Right renal cortex interstitium (tissue), 3 donors: ENCODE data around the gene ITGB3. TPM values are rescaled to one million over a fixed set of nuclear protein-coding genes. Genes with fewer than 3 reads are reported as not detected.
"Not testable (repeated sequence)": the region's sequence is repeated elsewhere in the genome, so short reads cannot be mapped to it uniquely, and the experiment has no call there.

Experiments
- DNase-seq, 3 donors: peaks; one replicate each; pipeline ENCODE4 v3.0.0-alpha.2; 2013; ENCODE audit warnings: low read depth in 3 of 3, low spot score in 2 of 3
- polyA plus RNA-seq, 3 donors: library from polyadenylated mRNA; unstranded; fragments of 120-200 nt; gene quantifications; one replicate each; pipeline ENCODE4 v1.2.1, GENCODE V29; 2013; ENCODE audit not compliant: insufficient read length in 3 of 3

Gene ITGB3
- polyA plus RNA-seq, 3 donors: 19.0 to 20.8 (median 20.7) TPM

DNA sequence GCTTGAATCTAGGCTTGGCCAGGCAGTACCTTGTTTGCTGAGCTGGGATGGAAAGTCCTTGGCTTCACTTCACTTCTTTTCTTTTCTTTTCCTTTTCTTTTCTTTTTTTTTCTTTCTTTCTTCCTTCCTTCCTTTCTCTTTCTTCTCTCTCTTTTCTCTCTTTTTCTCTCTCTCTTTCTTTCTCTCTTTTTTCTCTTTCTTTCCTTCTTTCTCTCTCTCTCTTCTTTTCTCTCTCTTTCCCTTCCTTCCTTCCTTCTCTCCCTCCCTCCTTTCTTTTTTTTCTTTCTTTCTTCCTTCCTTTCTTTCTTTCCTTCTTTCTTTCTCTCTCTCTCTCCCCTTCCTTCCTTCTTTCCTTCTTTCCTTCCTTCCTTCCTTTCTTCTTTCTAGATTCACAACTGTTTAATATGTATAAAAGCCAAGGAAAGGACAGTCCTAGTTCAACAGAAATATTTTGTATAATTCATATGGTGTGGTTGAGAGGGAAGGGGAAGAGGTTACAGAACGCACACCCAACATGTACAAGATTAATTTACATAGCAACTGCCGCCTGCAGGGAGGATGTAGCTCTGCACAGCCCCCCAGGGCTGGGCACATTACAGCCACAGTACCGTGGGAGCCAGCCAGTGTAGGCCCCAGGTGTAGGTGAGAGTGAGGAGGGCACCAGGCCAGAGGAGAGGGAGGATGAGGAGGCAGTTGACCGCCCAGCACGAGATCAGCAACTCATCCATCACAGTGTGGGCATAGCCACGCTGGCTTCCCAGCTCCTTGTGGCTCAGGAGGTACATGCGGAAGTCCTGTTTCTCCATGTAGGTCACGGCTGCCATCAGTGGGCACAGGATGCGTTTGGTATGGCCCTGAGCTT, 9.7 kb upstream of the ITGB3 start:
- no peak for DNase-seq

GRCh38 chr17:47244697-47245096, 8.9 kb upstream of the ITGB3 start:
- no peak for DNase-seq

DNA sequence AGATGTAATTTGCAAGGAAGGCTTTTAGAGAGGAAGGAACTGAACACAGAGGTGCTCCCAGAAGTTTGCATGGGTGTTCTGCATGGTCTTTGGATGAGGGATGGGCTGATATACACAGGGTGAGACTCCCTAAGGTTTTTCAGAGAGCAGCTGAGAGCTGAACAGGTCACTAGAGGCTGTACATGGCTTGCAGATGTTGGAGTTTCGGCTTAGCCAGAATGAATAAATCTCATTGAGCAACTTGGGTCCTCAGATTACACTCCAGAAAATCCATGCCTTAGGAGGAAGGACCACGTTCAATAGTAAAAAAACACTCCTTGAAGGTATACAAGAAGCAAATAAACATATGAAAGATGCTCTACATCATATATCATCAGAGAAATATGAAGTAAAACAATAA, 7.5 kb upstream of the ITGB3 start:
- DNase-seq: no peak

GRCh38 chr17:47250855-47251254, 2.8 kb upstream of the ITGB3 start:
- no peak for DNase-seq

- DNase-seq: no peak
Observed at GRCh38 chr17:47251421-47251940, 2.1 kb upstream of the ITGB3 start.

- DNase-seq: no peak
Observed at GRCh38 chr17:47252209-47252608, 1.4 kb upstream of the ITGB3 start.

DNA sequence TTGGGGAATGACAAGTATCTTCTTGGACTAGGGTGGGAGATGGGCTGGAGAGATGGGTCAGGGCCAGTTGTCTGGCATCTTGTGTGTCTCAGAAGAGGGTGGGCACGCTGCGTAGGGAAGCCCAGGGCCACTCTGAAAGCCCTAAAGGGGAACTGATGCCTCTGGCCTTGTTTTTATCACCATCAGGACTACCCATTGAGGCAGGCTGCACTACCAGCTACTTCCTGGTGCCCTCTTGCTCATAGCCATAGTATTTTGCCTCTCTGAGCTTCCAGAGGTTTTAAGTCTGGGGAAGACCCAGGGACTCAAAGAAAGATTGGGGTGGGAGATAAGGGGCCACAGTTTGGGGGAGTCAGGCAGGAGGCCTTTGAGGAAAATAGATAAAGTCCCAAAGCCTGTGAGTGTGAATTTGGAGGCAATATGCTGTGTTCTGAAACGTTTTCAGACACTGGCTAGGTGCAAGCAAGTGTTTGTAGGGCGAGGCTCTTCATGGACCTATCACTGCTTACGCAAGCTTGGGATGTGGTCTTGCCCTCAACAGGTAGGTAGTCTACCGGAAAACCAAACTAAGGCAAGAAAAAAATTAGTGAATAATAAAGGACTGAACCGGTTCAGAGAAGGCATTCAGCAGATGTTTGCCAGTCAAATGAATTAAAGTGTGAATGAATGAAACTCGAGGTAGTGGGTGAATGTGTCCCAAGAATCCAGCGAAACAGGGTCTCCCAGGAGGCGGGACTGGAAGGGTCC, 688 bp upstream of the ITGB3 start:
- no peak for DNase-seq

GRCh38 chr17:47254403-47254943, 846 bp downstream of the ITGB3 start:
- no peak for DNase-seq

DNA sequence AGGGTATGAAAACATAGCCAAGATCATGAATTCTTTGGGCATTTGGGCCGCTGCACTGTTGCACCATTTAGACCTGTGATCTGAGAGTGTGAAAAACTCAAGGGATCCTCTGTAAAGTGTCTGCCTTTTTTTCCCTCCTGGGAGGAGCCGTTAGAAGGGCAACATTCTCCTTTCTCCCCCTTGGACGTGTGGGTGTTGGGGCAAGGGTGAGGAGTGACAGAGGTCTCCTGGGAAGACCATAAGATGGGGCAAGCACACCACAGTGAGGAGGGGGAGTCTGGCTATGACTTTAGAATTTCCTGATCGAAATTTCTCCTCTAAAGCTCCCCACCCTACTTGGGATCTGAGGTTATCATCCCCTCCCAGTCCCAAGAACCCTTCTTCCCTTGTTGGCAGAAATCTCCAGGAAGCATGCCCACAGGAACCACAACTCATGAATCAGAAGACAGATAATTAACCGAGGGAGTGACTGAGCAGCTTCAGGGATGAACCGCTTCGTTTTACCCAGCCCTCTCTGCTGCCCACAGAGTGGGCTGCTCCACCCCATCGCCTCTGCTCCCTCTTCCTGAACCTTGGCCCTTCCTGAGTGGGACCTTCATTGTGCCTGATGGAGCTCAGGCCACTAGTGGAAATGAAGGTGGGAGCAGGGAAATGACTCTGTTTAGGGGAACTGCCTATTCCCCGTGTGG, 4.2 kb downstream of the ITGB3 start:
- no peak for DNase-seq

DNA sequence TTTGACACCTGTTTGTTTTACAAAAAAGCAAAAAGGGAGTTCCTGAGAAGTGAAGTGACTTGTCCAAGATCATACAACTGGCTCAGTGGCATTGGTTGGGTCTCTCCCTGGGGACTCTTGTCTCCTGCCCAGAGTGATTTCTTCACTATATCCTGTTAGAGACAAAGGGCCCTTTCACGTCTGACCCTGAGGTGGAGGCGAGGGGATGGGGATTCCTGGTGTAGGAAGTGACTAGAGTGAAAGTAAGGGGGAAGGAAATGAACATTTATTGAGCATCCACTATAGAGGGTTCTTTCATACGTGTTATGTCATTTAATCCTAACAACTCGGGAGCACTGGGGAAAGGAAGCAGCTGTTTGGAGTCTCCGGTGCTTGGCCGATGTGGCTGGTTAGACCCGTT, 9.0 kb downstream of the ITGB3 start:
- no peak for DNase-seq

DNA sequence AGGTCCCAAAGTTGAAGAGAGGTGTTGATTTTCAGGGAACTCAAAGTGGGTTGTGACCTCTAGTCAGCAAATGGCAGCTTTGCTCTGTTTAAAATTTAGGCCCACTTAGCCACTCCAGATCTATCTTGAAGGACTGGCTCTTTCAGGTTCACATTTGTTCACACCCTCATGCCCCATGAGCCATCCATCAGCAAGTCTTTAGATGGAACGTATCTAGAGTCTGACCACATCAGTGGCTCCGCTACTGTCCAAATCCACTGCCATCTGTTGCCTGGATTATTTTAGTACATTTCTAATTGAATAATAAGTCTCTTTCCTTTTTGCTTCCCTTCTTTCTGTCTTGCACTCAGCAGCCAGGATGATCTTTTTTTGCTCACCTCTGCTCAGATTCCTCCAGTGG, 10.5 kb downstream of the ITGB3 start:
- DNase-seq: no peak

DNA sequence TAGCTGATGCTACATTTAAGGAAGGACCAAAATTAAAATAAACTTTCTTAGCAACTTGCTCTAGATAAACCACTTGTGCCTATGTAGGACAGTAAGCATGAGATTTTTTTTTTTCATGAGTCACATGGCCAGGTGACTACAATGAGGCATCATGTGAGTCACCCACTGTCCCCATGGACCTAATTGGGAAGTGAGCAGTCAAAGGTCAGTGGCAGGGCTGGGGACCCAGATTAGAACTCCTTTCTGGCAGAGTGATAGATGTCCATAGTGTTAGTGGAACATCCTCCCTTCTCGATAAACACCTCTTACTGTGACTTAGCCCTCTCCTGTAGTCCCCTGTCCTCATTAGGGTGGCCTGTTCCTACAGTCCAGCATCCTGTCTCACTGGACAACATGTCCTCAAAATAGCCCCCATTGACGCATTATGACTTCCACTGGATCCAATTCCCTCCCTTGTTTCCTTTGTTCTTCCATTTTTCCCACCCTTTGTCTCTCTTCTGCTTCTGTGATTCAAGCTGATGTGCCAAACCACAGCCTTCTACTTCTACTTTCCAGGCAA, 12.4 kb downstream of the ITGB3 start:
- no peak for DNase-seq

DNA sequence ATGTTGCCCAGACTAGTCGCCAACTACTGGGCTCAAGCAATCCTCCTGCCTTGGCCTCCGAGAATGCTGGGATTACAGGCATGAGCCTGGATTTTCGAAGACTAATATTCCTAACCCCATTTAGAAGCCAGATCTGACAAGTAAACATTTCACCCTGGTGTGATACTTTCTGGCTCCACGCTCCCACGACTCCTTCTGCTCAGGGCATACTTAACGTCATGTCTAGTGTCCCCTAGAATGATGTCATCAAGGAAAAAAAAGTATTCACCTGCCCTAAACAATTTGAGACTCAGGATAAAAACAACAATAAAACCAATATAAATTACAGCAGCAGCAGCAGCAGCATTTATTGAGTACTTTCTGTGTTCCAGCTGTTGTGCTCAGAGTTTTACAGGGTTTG, 13.2 kb downstream of the ITGB3 start:
- no peak for DNase-seq

- DNase-seq: no peak
Observed at GRCh38 chr17:47267354-47267828, 13.8 kb downstream of the ITGB3 start.

- not testable (repeated sequence) for DNase-seq
Observed at GRCh38 chr17:47268964-47269363, 15.3 kb downstream of the ITGB3 start.

DNA sequence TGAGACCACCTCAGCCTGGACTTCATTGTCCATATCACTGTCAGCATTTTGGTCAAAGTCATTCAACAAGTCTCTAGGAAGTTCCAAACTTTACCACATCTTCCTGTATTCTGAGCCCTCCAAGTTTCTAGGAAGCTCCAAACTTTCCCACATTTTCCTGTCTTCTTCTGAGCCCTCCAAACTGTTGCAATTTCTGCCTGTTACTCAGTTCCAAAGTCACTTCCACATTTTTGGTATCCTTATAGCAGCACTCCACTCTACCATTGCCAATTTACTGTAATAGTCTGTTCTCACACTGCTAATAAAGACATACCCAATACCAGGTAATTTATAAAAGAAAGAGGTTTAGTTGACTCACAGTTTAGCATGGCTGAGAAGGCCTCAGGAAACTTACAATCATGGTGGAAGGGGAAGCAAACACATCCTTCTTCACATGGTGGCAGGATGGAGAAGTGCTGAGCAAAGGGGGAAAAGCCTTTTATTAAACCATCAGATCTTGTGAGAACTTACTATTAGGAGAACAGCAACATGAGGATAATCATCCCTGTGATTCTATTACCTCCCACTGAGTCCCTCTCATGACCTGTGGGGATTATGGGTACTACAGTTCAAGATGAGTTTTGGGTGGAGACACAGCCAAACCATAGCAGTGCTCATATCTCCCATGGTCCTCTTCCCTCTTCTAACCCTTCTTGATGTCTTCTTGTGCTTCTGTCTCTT, 16.1 kb downstream of the ITGB3 start:
- DNase-seq: not testable (repeated sequence)

DNA sequence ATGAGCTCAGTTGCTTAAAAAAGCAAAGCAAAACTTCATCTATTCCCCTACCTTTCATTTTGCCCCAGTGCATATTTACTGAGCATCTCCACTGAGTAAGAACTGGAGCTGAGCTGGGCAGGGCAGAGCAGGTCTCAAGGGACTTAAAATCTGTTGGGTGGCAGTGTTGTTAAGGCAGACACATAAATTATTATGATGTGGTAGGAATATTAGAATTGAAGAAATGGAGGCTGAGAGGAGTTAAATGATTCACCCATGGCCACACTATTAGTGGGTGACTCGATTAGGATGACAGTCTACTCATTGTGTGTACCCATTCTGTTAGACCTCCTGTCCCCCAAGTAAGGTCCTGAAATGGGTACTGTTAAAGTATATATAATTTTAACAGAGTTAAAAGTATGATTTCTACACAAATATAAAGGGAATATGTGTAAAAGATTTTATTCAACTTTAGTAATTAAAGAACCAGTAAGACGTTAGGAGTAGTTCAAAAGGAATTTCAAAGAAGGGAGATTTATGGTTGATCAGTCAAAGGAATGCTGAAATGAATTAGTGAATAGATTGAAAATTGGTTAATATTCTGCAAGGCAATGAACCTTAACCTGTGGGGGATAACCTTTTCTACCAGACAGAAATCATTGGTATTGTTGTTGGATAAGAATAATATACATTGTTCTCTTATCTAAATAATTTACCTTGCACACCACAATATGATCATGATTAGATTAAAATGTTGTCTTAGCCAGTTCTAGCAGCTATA, 17.5 kb downstream of the ITGB3 start:
- no peak for DNase-seq

GRCh38 chr17:47272491-47272890, 18.9 kb downstream of the ITGB3 start:
- no peak for DNase-seq

GRCh38 chr17:47273245-47273644, 19.6 kb downstream of the ITGB3 start:
- no peak for DNase-seq
